CD4-positive, alpha-beta memory T cell (primary cell): ENCODE data around the gene LINGO1. TPM values are rescaled to one million over a fixed set of nuclear protein-coding genes. Genes with fewer than 3 reads are reported as not detected.
A peak's percentile ranks its signal among the peaks of the same experiment; 100 is the strongest.

Experiments
- CTCF ChIA-PET: fragments of 350-600 bp; sonication (Branson Sonifier 250); formaldehyde crosslinking; loops from one replicate; lab custom pipeline; 2021; ENCODE audit warnings: inconsistent platforms; ENCODE audit not compliant: partially characterized antibody; lab: Charles Lee
- POLR2A ChIA-PET: fragments of 350-600 bp; sonication (Branson Sonifier 250); formaldehyde crosslinking; loops from one replicate; lab custom pipeline; 2021; ENCODE audit not compliant: partially characterized antibody; lab: Charles Lee
- DNase-seq, 5 donors: peaks; one replicate each; pipeline versions ENCODE4 v3.0.0 to v3.0.0-alpha.2; 2020 to 2022; ENCODE audit warnings: mixed read lengths in 1 of 5
- H3K27ac ChIP-seq: one replicate; pipeline ENCODE4 v1.7.0; 2013; ENCODE audit warnings: low read depth, low read length
- H3K27me3 ChIP-seq: 2 replicates; pipeline ENCODE4 v1.7.0; 2013; ENCODE audit warnings: mild to moderate bottlenecking, low read length, moderate library complexity; ENCODE audit not compliant: insufficient read depth
- H3K36me3 ChIP-seq: 2 replicates; pipeline ENCODE4 v1.7.0; 2013; ENCODE audit warnings: mild to moderate bottlenecking, low read length, moderate library complexity; ENCODE audit not compliant: insufficient read depth
- H3K4me1 ChIP-seq: 2 replicates; pipeline ENCODE4 v1.7.0; 2013; ENCODE audit warnings: mild to moderate bottlenecking, low read length, moderate library complexity; ENCODE audit not compliant: insufficient read depth
- H3K4me3 ChIP-seq, 2 donors: one replicate each; pipeline ENCODE4 v1.7.0; 2013; ENCODE audit warnings: low read length in 2 of 2, mild to moderate bottlenecking in 1 of 2
- H3K9me3 ChIP-seq, 2 donors: one replicate each; pipeline ENCODE4 v1.7.0; 2013; ENCODE audit warnings: low read length in 2 of 2, control low read depth in 1 of 2; ENCODE audit not compliant: control insufficient read depth in 1 of 2
- H3K27ac Mint-ChIP-seq, 7 donors: one replicate each; pipeline ENCODE4 v1.8.0; 2020 to 2021; ENCODE audit warnings: mixed read lengths in 7 of 7, mild to moderate bottlenecking in 6 of 7, inconsistent platforms in 3 of 7, moderate library complexity in 3 of 7
- H3K27me3 Mint-ChIP-seq, 2 donors: one replicate each; pipeline ENCODE4 v1.8.0; 2020 to 2021; ENCODE audit warnings: mixed read lengths in 2 of 2
- H3K36me3 Mint-ChIP-seq, 2 donors: one replicate each; pipeline ENCODE4 v1.8.0; 2020 to 2021; ENCODE audit warnings: mixed read lengths in 2 of 2, inconsistent platforms in 1 of 2, mild to moderate bottlenecking in 1 of 2
- H3K4me1 Mint-ChIP-seq, 4 donors: one replicate each; pipeline ENCODE4 v1.8.0; 2020 to 2021; ENCODE audit warnings: mixed read lengths in 4 of 4, mild to moderate bottlenecking in 1 of 4
- H3K4me3 Mint-ChIP-seq, 8 donors: one replicate each; pipeline ENCODE4 v1.8.0; 2020 to 2021; ENCODE audit warnings: mixed read lengths in 8 of 8, mild to moderate bottlenecking in 7 of 8, moderate library complexity in 6 of 8, inconsistent platforms in 3 of 8
- H3K9me3 Mint-ChIP-seq, 8 donors: one replicate each; pipeline ENCODE4 v1.8.0; 2020 to 2021; ENCODE audit warnings: mixed read lengths in 8 of 8, mild to moderate bottlenecking in 5 of 8, inconsistent platforms in 3 of 8, moderate library complexity in 1 of 8
- intact Hi-C: fragments of 100-400 bp; cut with micrococcal nuclease; formaldehyde crosslinking; loops from one replicate; pipeline ENCODE4 v1.15.1; 2023
- polyA plus RNA-seq, 2 donors: library from polyadenylated mRNA; unstranded; fragments of 300-500 nt; fragmentation: Illumina TruSeq; gene quantifications; one replicate each; pipeline ENCODE4 v1.2.3, GENCODE V29; 2021
- total RNA-seq, 2 experiments: library from RNA; stranded (reverse); gene quantifications; one replicate each; pipeline ENCODE4 v1.2.3, GENCODE V29; 2021

LINGO1 gene
- total and polyA plus RNA-seq, 4 experiments from 2014 or later: not detected

DNA sequence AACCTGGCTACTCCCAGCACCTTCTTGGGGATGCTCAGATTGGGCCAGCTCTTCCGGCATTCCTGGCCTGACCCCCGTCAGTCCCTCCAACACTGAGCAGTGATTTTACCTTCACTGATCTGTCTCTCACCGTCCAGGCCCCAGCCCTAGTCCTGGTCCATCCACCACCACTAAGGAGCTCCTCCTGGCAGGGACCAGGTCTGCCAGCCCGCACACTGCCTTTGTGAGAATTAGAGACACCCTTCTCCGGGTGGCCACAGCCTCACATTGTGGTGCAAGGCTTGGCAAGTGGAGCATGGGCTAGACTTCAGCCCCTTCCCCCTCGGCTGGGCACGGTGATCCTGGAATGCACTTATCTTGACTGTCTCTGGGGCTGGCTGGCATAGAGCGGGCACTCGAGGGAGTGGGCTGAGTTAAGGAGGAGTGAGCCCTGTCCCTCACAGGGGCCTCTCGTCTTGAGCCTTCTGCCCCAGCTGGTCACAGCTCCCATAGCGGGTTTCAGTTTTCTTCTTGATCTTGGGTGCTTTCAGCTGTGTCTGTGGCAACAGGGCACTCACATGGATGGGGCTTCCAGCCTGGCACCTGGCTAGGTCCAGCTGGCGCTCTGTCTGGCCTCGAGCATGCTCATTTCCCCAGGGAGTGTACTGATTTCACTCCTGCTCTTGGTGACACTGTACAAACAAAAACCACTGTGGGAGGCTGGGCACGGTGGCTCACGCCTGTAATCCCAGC is 53.9 kb downstream of the LINGO1 start:
- peaks cover 0 to 2% of the 10 kb centered on the region in 2 donors for H3K27me3 Mint-ChIP-seq
- no peaks in the 10 kb centered on the region for H3K4me1 Mint-ChIP-seq
- no peak overlapping the region for H3K4me3 Mint-ChIP-seq
- H3K4me1 ChIP-seq: no peaks in the 10 kb centered on the region
- H3K27ac ChIP-seq: no peak overlapping the region
- no peak overlapping the region for H3K4me3 ChIP-seq
- H3K27me3 ChIP-seq: no peaks in the 10 kb centered on the region
- ChIA-PET CTCF (no interaction called here), POLR2A (no interaction called here)
- no peaks in the 10 kb centered on the region for H3K36me3 Mint-ChIP-seq
- no peaks in the 10 kb centered on the region for H3K36me3 ChIP-seq
- no peak overlapping the region for H3K27ac Mint-ChIP-seq
- intact Hi-C loops: no loop called here
- H3K9me3 Mint-ChIP-seq: peaks cover 0 to 2% (median 0%) of the 10 kb centered on the region in 8 donors
- no peaks in the 10 kb centered on the region for H3K9me3 ChIP-seq
- DNase-seq: no peak

DNA sequence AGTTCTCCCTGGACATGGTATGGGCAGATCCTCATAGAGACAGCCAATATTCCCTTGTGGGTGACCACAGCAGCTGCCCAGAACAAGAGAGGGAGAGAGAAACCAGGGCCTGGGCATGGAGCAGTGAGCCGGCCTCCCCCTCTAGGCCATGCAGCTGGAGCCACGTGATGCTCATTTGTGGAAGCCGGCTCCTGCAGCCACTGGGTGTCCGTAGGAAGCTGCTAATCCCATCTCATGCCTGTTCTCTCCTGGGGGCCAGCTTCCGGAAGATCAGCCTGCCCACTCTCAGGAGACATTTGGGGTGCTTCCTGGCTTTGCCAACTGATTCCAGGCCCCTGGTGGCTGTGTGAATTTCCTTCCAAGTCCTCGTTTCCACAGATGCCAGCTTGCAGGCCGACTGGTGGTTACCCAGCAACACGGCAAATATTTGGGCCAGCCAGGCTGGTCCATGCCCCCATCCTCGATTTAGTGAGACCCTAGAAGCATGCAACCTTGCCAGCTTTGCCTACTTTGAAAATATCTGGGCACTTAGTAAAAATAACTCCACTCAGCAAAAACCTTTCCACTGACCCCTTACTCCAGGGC is 55.3 kb downstream of the LINGO1 start:
- POLR2A ChIA-PET: no interaction called here

DNA sequence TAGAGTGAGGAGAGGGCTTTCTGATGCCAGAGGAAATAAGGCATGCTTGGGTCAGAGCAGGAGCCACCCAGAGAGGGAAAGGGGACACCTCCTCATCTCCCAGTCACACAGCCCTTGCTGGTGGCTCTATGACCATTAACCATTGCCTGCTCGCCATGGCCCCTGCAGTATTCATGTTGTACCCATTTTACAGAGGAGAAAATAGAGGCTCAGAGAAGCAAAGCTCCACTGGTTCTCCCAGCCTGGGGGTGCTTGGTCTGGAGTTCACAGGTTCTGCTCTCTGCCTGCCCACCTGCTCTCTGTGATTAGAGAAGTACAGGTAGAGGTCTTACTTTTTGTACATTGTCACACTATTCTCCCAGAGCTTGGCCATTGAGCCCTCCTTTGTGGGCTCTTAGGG is 56.2 kb downstream of the LINGO1 start:
- Histone ChIP-seq H3K27me3 (no peaks in the 10 kb centered on the region), H3K36me3 (no peaks in the 10 kb centered on the region), H3K27ac (no peak overlapping the region), H3K4me1 (no peaks in the 10 kb centered on the region), H3K4me3 (no peak overlapping the region), H3K9me3 (no peaks in the 10 kb centered on the region)
- ChIA-PET POLR2A (no interaction called here), CTCF (no interaction called here)
- Mint-ChIP-seq H3K36me3 (no peaks in the 10 kb centered on the region), H3K27ac (no peak overlapping the region), H3K4me3 (no peak overlapping the region), H3K9me3 (peaks cover 0 to 2% (median 0%) of the 10 kb centered on the region in 8 donors), H3K27me3 (peaks cover 0 to 2% of the 10 kb centered on the region in 2 donors), H3K4me1 (no peaks in the 10 kb centered on the region)
- no peak for DNase-seq
- intact Hi-C loops: no loop called here

More for the DNA sequence above, 55.3 kb downstream of the LINGO1 start:
- intact Hi-C loops: no loop called here
- H3K4me1 ChIP-seq: no peaks in the 10 kb centered on the region
- no peak for DNase-seq
- H3K27ac ChIP-seq: no peak overlapping the region
- no peaks in the 10 kb centered on the region for H3K36me3 ChIP-seq
- Mint-ChIP-seq H3K4me3 (no peak overlapping the region), H3K4me1 (no peaks in the 10 kb centered on the region), H3K27me3 (peaks cover 0 to 2% of the 10 kb centered on the region in 2 donors), H3K36me3 (no peaks in the 10 kb centered on the region), H3K9me3 (peaks cover 0 to 2% (median 0%) of the 10 kb centered on the region in 8 donors), H3K27ac (peak overlapping the region in 2 of 7 donors; percentile 4 to 20)
- CTCF ChIA-PET: no interaction called here
- H3K9me3 ChIP-seq: no peaks in the 10 kb centered on the region
- H3K4me3 ChIP-seq: no peak overlapping the region
- H3K27me3 ChIP-seq: no peaks in the 10 kb centered on the region

DNA sequence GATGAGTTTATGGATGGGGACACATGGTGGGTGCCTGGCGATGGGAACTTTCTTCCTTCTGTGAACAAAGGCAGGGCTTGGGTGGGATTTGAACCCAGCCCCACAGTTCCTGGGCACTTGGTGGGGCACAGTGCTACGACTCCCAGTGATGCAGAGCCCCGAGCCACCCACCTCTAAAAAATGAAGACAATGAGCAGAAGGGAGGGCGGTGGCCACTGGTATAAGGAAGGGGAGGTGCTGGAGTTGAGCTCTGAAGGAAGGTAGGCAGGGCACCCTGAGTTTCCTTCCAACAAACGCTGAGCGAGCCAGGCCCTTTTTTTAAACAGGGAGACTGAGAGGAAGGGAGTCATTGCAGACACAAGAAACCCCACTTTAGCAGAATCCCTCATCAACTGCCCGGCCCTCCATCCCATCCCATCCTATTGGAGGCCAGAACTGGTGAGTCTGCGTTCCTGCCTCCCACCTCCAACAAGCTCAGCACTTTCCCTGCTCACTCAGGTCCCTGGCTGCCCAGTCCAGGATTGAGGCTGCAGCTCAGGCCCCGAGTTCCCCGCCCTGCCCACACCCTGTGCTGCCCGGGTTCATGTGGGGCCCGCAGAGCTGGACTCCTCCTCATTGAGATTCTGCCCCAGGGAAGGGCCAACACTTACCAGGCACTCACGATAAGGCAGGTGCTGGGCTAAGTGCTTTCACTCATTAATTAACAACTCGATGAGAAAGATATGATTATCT is 57.3 kb downstream of the LINGO1 start:
- no peaks in the 10 kb centered on the region for H3K9me3 ChIP-seq
- intact Hi-C loops: no loop called here
- H3K4me3 ChIP-seq: no peak overlapping the region
- POLR2A ChIA-PET: no interaction called here
- no peak for DNase-seq
- H3K4me1 ChIP-seq: no peaks in the 10 kb centered on the region
- no peak overlapping the region for H3K4me3 Mint-ChIP-seq
- H3K36me3 Mint-ChIP-seq: no peaks in the 10 kb centered on the region
- no peaks in the 10 kb centered on the region for H3K36me3 ChIP-seq
- H3K4me1 Mint-ChIP-seq: no peaks in the 10 kb centered on the region
- no peak overlapping the region for H3K27ac ChIP-seq
- H3K27me3 ChIP-seq: no peaks in the 10 kb centered on the region
- CTCF ChIA-PET: no interaction called here
- peaks cover 0 to 2% (median 0%) of the 10 kb centered on the region in 8 donors for H3K9me3 Mint-ChIP-seq
- no peak overlapping the region for H3K27ac Mint-ChIP-seq
- H3K27me3 Mint-ChIP-seq: no peaks in the 10 kb centered on the region

DNA sequence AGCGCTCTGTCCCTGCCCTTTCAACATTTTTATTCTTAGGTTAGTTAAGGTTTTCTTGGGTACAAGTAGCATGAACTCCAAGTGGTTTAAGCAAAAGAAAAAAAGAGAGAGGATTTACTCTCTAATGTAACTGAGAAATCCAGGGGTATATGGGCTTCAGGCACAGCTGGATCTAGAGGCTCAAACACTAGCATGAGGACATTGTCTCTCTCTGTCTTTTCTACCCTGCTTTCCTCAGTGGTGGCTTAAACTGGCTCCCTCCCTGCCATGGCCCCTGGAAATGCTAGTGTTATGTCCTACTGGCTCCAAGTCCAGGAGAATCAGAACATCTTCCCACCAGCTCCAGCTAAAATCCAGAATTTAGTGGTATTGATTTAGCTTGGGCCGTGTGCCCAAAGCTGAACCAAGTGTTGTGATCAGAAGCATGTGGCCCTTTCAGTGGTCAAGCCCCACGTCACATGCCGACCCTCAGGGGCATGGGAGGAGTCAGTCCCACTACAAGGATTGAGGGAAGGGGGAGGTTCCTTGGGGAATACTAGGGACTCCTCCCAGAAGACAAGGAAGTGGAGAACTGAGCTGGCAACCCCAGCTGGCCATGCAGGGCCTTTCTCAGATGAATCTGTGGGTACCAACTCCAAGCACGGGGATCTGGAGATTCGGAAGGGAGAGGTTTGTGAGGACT is 58.0 kb downstream of the LINGO1 start:
- no peak for DNase-seq
- no peak overlapping the region for H3K4me3 ChIP-seq
- Mint-ChIP-seq H3K27ac (no peak overlapping the region), H3K36me3 (no peaks in the 10 kb centered on the region), H3K4me1 (peaks cover 0 to 1% (median 0%) of the 10 kb centered on the region in 4 donors), H3K27me3 (no peaks in the 10 kb centered on the region), H3K9me3 (peaks cover 0 to 2% (median 0%) of the 10 kb centered on the region in 8 donors), H3K4me3 (no peak overlapping the region)
- CTCF ChIA-PET: no interaction called here
- POLR2A ChIA-PET: no interaction called here
- no peak overlapping the region for H3K27ac ChIP-seq
- H3K9me3 ChIP-seq: no peaks in the 10 kb centered on the region
- H3K36me3 ChIP-seq: no peaks in the 10 kb centered on the region
- intact Hi-C loops: no loop called here
- no peaks in the 10 kb centered on the region for H3K27me3 ChIP-seq
- no peaks in the 10 kb centered on the region for H3K4me1 ChIP-seq

DNA sequence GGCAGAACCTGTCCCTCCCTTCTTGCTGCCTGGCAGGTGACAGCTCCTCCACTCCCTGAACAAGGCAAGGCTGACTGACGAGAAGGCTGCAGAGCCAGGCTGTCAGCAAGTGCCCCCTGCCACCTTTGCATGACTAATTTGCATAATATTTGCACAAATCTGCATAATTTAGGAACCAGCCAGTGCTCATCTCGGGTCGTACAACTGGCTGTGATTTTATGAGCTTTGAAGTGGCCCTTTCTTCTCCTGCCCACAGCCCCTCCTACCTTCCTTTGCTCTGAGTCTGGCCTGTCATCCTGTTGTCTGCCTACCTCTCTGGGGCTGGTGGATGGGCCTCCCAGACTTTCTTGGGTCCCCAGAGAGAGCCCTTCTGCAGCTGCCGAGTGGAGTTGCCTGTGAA is 58.9 kb downstream of the LINGO1 start:
- Mint-ChIP-seq H3K9me3 (peaks cover 0 to 2% (median 0%) of the 10 kb centered on the region in 8 donors), H3K27me3 (no peaks in the 10 kb centered on the region), H3K27ac (no peak overlapping the region), H3K4me1 (peaks cover 0 to 3% (median 0%) of the 10 kb centered on the region in 4 donors), H3K36me3 (no peaks in the 10 kb centered on the region), H3K4me3 (no peak overlapping the region)
- ChIA-PET POLR2A (no interaction called here), CTCF (no interaction called here)
- Histone ChIP-seq H3K9me3 (no peaks in the 10 kb centered on the region), H3K36me3 (no peaks in the 10 kb centered on the region), H3K27ac (no peak overlapping the region), H3K4me3 (no peak overlapping the region), H3K4me1 (no peaks in the 10 kb centered on the region), H3K27me3 (no peaks in the 10 kb centered on the region)
- no peak for DNase-seq
- intact Hi-C loops: no loop called here

DNA sequence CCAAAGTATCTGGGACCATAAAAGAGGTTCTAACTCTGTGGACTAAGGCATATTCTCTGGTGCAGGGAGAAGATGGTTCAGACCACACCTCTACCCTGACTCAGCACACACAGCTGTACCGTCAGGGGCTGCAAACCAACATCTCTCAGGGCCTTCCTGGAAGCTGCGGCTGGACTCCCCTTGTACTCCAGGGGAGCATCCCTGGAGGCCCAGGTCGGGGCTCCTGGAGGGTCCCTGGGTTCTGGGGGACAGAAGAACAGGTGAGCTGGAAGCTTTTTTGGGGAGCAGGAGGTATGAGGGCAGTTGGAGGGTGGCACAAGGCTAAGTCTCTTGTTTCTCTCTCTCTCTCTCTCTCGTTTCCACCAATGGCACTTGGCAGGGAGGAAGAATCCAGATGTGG is 60.5 kb downstream of the LINGO1 start:
- Mint-ChIP-seq H3K27me3 (no peaks in the 10 kb centered on the region), H3K36me3 (no peaks in the 10 kb centered on the region), H3K27ac (no peak overlapping the region), H3K4me1 (peaks cover 0 to 3% (median 0%) of the 10 kb centered on the region in 4 donors), H3K4me3 (no peak overlapping the region), H3K9me3 (peaks cover 0 to 2% (median 0%) of the 10 kb centered on the region in 8 donors)
- H3K27me3 ChIP-seq: no peaks in the 10 kb centered on the region
- DNase-seq: no peak
- H3K9me3 ChIP-seq: no peaks in the 10 kb centered on the region
- H3K36me3 ChIP-seq: no peaks in the 10 kb centered on the region
- no peak overlapping the region for H3K4me3 ChIP-seq
- intact Hi-C loops: no loop called here
- no peak overlapping the region for H3K27ac ChIP-seq
- ChIA-PET CTCF (no interaction called here), POLR2A (no interaction called here)
- no peaks in the 10 kb centered on the region for H3K4me1 ChIP-seq
